ENCODE data around the gene CACNA1H.
"Not testable (repeated sequence)": the region's sequence is repeated elsewhere in the genome, so short reads cannot be mapped to it uniquely, and the experiment has no call there.

The CACNA1H gene

GRCh38 chr16:1194665-1195392 is 41.9 kb downstream of the CACNA1H start:
- DNase-seq: peak; percentile 63

- DNase-seq: no peak
These were observed 42.4 kb downstream of the CACNA1H start for GRCh38 chr16:1195393-1195666.

- DNase-seq: no peak
These were observed 43.6 kb downstream of the CACNA1H start for GRCh38 chr16:1196494-1196893.

- no peak for DNase-seq
These were observed 44.4 kb downstream of the CACNA1H start for GRCh38 chr16:1197237-1197866.

GRCh38 chr16:1198194-1198593 is 45.3 kb downstream of the CACNA1H start:
- no peak for DNase-seq

- not testable (repeated sequence) for DNase-seq
These were observed 45.9 kb downstream of the CACNA1H start for GRCh38 chr16:1198671-1199346.

- DNase-seq: no peak
These were observed 46.6 kb downstream of the CACNA1H start for GRCh38 chr16:1199347-1200013.

- no peak for DNase-seq
These were observed 47.2 kb downstream of the CACNA1H start for GRCh38 chr16:1200014-1200627.

GRCh38 chr16:1201444-1201843 is 48.5 kb downstream of the CACNA1H start:
- no peak for DNase-seq

- DNase-seq: no peak
These were observed 49.4 kb downstream of the CACNA1H start for GRCh38 chr16:1202274-1202673.

- DNase-seq: no peak
These were observed 52.0 kb downstream of the CACNA1H start for GRCh38 chr16:1204933-1205332.

GRCh38 chr16:1206326-1206725 is 53.4 kb downstream of the CACNA1H start:
- DNase-seq: no peak

GRCh38 chr16:1206786-1207185 is 53.9 kb downstream of the CACNA1H start:
- no peak for DNase-seq

GRCh38 chr16:1208239-1208830 is 55.4 kb downstream of the CACNA1H start:
- no peak for DNase-seq

- DNase-seq: no peak
These were observed 56.2 kb downstream of the CACNA1H start for GRCh38 chr16:1209081-1209480.

GRCh38 chr16:1210461-1210860 is 57.6 kb downstream of the CACNA1H start:
- DNase-seq: no peak

GRCh38 chr16:1211451-1212268 is 58.8 kb downstream of the CACNA1H start:
- DNase-seq: no peak

- no peak for DNase-seq
These were observed 59.8 kb downstream of the CACNA1H start for GRCh38 chr16:1212616-1213194.

GRCh38 chr16:1213231-1213630 is 60.3 kb downstream of the CACNA1H start:
- DNase-seq: no peak

GRCh38 chr16:1213796-1214372 is 61.0 kb downstream of the CACNA1H start:
- DNase-seq: no peak

- DNase-seq: no peak
These were observed 61.8 kb downstream of the CACNA1H start for GRCh38 chr16:1214719-1215118.
